Progenitor cell of endocrine pancreas (in vitro differentiated cells): ENCODE measurements around the gene ARFGAP1. TPM values are rescaled to one million over a fixed set of nuclear protein-coding genes. Genes with fewer than 3 reads are reported as not detected.

Experiments used
- DNase-seq: peaks from one replicate; pipeline ENCODE4 v3.0.0; 2021; ENCODE audit warnings: low spot score; ENCODE audit not compliant: unreplicated experiment
- H3K27ac Mint-ChIP-seq: 2 replicates; pipeline ENCODE4 v1.8.0; 2021; ENCODE audit warnings: mild to moderate bottlenecking, moderate library complexity, mixed read lengths
- H3K27me3 Mint-ChIP-seq: 2 replicates; pipeline ENCODE4 v1.8.0; 2021; ENCODE audit warnings: mixed read lengths
- H3K36me3 Mint-ChIP-seq: 2 replicates; pipeline ENCODE4 v1.8.0; 2022; ENCODE audit warnings: mixed read lengths; ENCODE audit not compliant: insufficient read depth
- H3K4me1 Mint-ChIP-seq: 2 replicates; pipeline ENCODE4 v1.8.0; 2021; ENCODE audit warnings: low read depth, mixed read lengths
- H3K4me3 Mint-ChIP-seq: 2 replicates; pipeline ENCODE4 v1.8.0; 2021; ENCODE audit warnings: low read depth, mild to moderate bottlenecking, moderate library complexity, mixed read lengths
- H3K9me3 Mint-ChIP-seq: 2 replicates; pipeline ENCODE4 v1.8.0; 2021; ENCODE audit warnings: low read depth, mixed read lengths
- total RNA-seq: library from RNA; stranded (reverse); gene quantifications from 2 replicates; pipeline ENCODE4 v1.2.1, GENCODE V29; 2021
- TF ChIP-seq, protein P1 (sequence below): fragments of 200-600 bp; sonication (generic); IDR thresholded peaks from one replicate; pipeline ENCODE4 v1.5.0; 2021; ENCODE audit warnings: antibody characterized with exemption, mild to moderate bottlenecking; ENCODE audit not compliant: unreplicated experiment

Gene ARFGAP1
- total RNA-seq, 1 donor from 2014 or later: 119 TPM

- Mint-ChIP-seq H3K9me3 (no peaks in the 10 kb centered on the region), H3K36me3 (no peaks in the 10 kb centered on the region), H3K4me3 (no peak overlapping the region), H3K27ac (no peak overlapping the region), H3K4me1 (no peaks in the 10 kb centered on the region), H3K27me3 (peaks cover 12% of the 10 kb centered on the region)
- DNase-seq: no peak
- TF ChIP-seq, protein P1, sequence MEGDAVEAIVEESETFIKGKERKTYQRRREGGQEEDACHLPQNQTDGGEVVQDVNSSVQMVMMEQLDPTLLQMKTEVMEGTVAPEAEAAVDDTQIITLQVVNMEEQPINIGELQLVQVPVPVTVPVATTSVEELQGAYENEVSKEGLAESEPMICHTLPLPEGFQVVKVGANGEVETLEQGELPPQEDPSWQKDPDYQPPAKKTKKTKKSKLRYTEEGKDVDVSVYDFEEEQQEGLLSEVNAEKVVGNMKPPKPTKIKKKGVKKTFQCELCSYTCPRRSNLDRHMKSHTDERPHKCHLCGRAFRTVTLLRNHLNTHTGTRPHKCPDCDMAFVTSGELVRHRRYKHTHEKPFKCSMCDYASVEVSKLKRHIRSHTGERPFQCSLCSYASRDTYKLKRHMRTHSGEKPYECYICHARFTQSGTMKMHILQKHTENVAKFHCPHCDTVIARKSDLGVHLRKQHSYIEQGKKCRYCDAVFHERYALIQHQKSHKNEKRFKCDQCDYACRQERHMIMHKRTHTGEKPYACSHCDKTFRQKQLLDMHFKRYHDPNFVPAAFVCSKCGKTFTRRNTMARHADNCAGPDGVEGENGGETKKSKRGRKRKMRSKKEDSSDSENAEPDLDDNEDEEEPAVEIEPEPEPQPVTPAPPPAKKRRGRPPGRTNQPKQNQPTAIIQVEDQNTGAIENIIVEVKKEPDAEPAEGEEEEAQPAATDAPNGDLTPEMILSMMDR: no peak
Measured at GRCh38 chr20:63319164-63320040, 46.8 kb downstream of the ARFGAP1 start.

GRCh38 chr20:63320041-63320511 is 47.5 kb downstream of the ARFGAP1 start:
- Mint-ChIP-seq H3K27me3 (peaks cover 12% of the 10 kb centered on the region), H3K9me3 (no peaks in the 10 kb centered on the region), H3K27ac (no peak overlapping the region), H3K36me3 (no peaks in the 10 kb centered on the region), H3K4me3 (no peak overlapping the region), H3K4me1 (no peaks in the 10 kb centered on the region)
- TF ChIP-seq, protein P1: no peak
- DNase-seq: no peak

DNA sequence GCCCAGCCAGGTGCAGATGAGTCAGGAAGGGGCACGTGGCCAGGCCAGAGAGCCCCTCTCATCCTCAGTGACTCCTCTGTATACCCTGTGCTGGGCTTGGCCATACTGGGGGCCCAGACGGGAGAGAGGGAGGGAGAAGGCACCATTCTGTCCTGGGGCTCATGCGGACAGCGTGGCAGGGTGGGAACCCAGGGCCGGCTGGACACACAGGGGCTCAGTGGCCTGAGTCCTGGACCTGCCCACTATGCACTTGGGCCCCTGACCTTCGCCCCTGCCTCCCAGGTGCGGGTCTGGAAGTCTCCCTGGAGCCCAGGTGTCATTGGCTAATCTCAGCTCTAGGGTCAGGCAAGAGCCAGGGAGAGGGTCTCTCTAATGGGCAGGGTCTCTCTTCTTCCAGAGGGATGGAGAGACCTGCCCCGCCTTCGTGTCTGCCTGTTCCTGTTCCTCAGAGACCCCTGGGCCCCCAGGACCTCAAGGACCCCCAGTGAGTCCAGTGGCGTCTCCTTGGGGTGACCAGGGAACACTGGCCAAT is 48.1 kb downstream of the ARFGAP1 start:
- no peaks in the 10 kb centered on the region for H3K4me1 Mint-ChIP-seq
- H3K4me3 Mint-ChIP-seq: no peak overlapping the region
- no peak overlapping the region for H3K27ac Mint-ChIP-seq
- peaks cover 12% of the 10 kb centered on the region for H3K27me3 Mint-ChIP-seq
- DNase-seq: no peak
- H3K36me3 Mint-ChIP-seq: no peaks in the 10 kb centered on the region
- TF ChIP-seq, protein P1: no peak
- H3K9me3 Mint-ChIP-seq: no peaks in the 10 kb centered on the region

DNA sequence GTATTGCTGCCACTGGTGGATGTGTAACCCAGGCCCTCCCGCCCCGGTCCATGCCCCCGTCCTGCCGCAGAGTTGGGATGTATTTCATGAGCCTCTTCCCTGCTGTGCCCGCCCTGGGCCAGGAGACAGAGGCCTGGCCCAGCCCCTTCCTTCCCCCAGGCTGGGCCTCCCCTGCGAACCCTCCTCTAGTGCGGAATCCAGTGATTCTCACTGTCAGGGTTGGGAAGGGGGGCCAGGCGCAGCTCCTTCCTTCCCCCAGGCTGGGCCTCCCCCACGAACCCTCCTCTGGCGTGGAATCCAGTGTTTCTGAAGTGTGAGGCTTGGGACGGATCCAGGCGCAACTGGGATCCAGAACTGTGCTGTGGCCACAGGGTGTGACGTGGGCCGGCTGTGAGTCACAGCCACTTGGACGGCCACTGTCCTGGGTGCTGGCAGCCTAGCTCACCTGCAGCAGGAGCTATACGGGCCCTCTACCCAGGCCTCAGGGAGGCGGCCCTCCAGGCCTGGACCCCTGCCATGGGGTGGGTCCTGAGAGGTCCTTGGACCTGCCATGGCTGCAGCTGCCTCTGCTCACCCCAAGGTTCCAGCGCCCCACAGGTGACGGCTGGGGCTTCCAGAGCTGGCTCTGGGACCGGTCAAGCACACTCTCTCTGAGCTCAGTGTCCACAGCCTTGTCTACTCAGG is 48.7 kb downstream of the ARFGAP1 start:
- TF ChIP-seq, protein P1: no peak
- Mint-ChIP-seq H3K36me3 (no peaks in the 10 kb centered on the region), H3K4me3 (no peak overlapping the region), H3K4me1 (no peaks in the 10 kb centered on the region), H3K27me3 (peaks cover 12% of the 10 kb centered on the region), H3K27ac (no peak overlapping the region), H3K9me3 (no peaks in the 10 kb centered on the region)
- DNase-seq: no peak
